ENCODE results near the gene MAP1LC3B2.

- no peak for TF ChIP-seq CTCF (IDR thresholded peaks at IDR 0.05; ENCODE audit: insufficient read depth, low read depth, low read length)
- TF ChIP-seq EZH2 (IDR thresholded peaks at IDR 0.05; ENCODE audit: insufficient read depth, low read length): no peak
Observed at GRCh38 chr12:116609319-116610114, 50.3 kb downstream of the MAP1LC3B2 start.
